GM19035 (cell line): ENCODE results near the gene COBL.
"Not testable (repeated sequence)": the region's sequence is repeated elsewhere in the genome, so short reads cannot be mapped to it uniquely, and the experiment has no call there.

Experiments used
- ATAC-seq: cut with Tn5 transposase; IDR thresholded peaks from one replicate; pipeline ENCODE4 v1.9.1; 2021; ENCODE audit not compliant: unreplicated experiment

The COBL gene

GRCh38 chr7:51013861-51014511, 302.6 kb downstream of the COBL start:
- no peak for ATAC-seq

GRCh38 chr7:51013218-51013786, 303.3 kb downstream of the COBL start:
- no peak for ATAC-seq

GRCh38 chr7:51012569-51013217, 303.9 kb downstream of the COBL start:
- no peak for ATAC-seq

- no peak for ATAC-seq
Observed at GRCh38 chr7:51011710-51012350, 304.8 kb downstream of the COBL start.

- ATAC-seq, result no peak
Observed at GRCh38 chr7:51010534-51010933, 306.1 kb downstream of the COBL start.

- ATAC-seq, result no peak
Observed at GRCh38 chr7:51009716-51010496, 306.7 kb downstream of the COBL start.

- no peak for ATAC-seq
Observed at GRCh38 chr7:51007551-51008505, 308.8 kb downstream of the COBL start.

GRCh38 chr7:51006483-51007235, 309.9 kb downstream of the COBL start:
- ATAC-seq, result no peak

GRCh38 chr7:51005074-51005473, 311.5 kb downstream of the COBL start:
- no peak for ATAC-seq

- no peak for ATAC-seq
Observed at GRCh38 chr7:51000956-51001355, 315.7 kb downstream of the COBL start.

GRCh38 chr7:50994753-50995319, 321.8 kb downstream of the COBL start:
- ATAC-seq, result no peak

- not testable (repeated sequence) for ATAC-seq
Observed at GRCh38 chr7:50990214-50990613, 326.4 kb downstream of the COBL start.

- ATAC-seq, result no peak
Observed at GRCh38 chr7:50988988-50989387, 327.6 kb downstream of the COBL start.

GRCh38 chr7:50988465-50988864, 328.1 kb downstream of the COBL start:
- no peak for ATAC-seq

GRCh38 chr7:50985096-50985495, 331.5 kb downstream of the COBL start:
- no peak for ATAC-seq

GRCh38 chr7:50983850-50984249, 332.8 kb downstream of the COBL start:
- no peak for ATAC-seq

GRCh38 chr7:50982626-50983025, 334.0 kb downstream of the COBL start:
- ATAC-seq, result no peak

GRCh38 chr7:50981743-50982142, 334.9 kb downstream of the COBL start:
- ATAC-seq, result no peak

GRCh38 chr7:50980411-50980810, 336.2 kb downstream of the COBL start:
- ATAC-seq, result no peak
